Activated CD8-positive, alpha-beta memory T cell treated with anti-CD3 and anti-CD28 coated beads, Interleukin-2, amount 50 U/mL, for 48 hours (primary cell): ENCODE results near the gene ACOT11.
A peak's percentile ranks its signal among the peaks of the same experiment; 100 is the strongest.

Source experiments
- DNase-seq: peaks from one replicate; pipeline ENCODE4 v3.0.0-alpha.2; 2020

Gene ACOT11

GRCh38 chr1:54538538-54538937, 9.5 kb upstream of the ACOT11 start:
- no peak for DNase-seq

- no peak for DNase-seq
These were observed 7.3 kb upstream of the ACOT11 start for GRCh38 chr1:54540582-54541295.

GRCh38 chr1:54542120-54542961, 5.7 kb upstream of the ACOT11 start:
- peak; percentile 81 for DNase-seq

- DNase-seq, result no peak
These were observed 5.0 kb upstream of the ACOT11 start for GRCh38 chr1:54542962-54543539.

- no peak for DNase-seq
These were observed 4.1 kb upstream of the ACOT11 start for GRCh38 chr1:54543729-54544496.

GRCh38 chr1:54545916-54546635, 2.0 kb upstream of the ACOT11 start:
- no peak for DNase-seq

- no peak for DNase-seq
These were observed 1.2 kb upstream of the ACOT11 start for GRCh38 chr1:54546651-54547401.

GRCh38 chr1:54548389-54549044, 489 bp downstream of the ACOT11 start:
- DNase-seq, result no peak

GRCh38 chr1:54549181-54549924, 1.3 kb downstream of the ACOT11 start:
- DNase-seq, result no peak

- DNase-seq, result peak; percentile 18
These were observed 3.9 kb downstream of the ACOT11 start for GRCh38 chr1:54551891-54552290.

- DNase-seq, result peak; percentile 15
These were observed 5.7 kb downstream of the ACOT11 start for GRCh38 chr1:54553602-54554313.

- no peak for DNase-seq
These were observed 8.1 kb downstream of the ACOT11 start for GRCh38 chr1:54556110-54556509.

- DNase-seq, result no peak
These were observed 9.8 kb downstream of the ACOT11 start for GRCh38 chr1:54557671-54558355.

GRCh38 chr1:54558434-54559030, 10.5 kb downstream of the ACOT11 start:
- DNase-seq, result peak; percentile 29

GRCh38 chr1:54559111-54559548, 11.1 kb downstream of the ACOT11 start:
- no peak for DNase-seq

GRCh38 chr1:54559771-54560231, 11.8 kb downstream of the ACOT11 start:
- no peak for DNase-seq

GRCh38 chr1:54564312-54565112, 16.5 kb downstream of the ACOT11 start:
- DNase-seq, result no peak

- no peak for DNase-seq
These were observed 17.1 kb downstream of the ACOT11 start for GRCh38 chr1:54565113-54565501.
